GM12874 (cell line): Measurements from ENCODE around the gene SEPSECS.

Experiments
- TF ChIP-seq, protein P1 (sequence below): IDR thresholded peaks from 2 replicates; pipeline ENCODE4 v1.5.1; 2011; ENCODE audit warnings: low read depth, mild to moderate bottlenecking, control low read depth, low read length, moderate library complexity; ENCODE audit not compliant: insufficient read depth

The SEPSECS gene

DNA sequence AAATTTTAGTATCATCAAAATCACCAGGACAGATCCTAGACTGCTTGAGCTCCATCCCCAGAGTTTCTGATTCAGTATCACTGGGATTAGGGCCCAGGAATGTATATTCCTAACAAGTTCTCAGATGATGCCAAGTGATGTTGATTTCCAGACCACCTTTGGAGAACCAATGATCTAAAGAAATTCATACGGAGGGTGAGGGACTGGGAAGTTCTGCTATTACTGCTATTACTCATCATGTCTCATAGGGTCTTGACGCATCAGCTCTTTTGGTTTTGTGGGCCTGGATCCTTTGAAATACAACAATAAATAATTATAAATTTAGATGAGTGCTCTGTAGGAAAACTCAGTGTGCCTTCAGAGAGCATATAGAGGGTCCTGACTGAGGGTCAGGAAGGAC lies 69.7 kb downstream of the SEPSECS start:
- TF ChIP-seq, protein P1, sequence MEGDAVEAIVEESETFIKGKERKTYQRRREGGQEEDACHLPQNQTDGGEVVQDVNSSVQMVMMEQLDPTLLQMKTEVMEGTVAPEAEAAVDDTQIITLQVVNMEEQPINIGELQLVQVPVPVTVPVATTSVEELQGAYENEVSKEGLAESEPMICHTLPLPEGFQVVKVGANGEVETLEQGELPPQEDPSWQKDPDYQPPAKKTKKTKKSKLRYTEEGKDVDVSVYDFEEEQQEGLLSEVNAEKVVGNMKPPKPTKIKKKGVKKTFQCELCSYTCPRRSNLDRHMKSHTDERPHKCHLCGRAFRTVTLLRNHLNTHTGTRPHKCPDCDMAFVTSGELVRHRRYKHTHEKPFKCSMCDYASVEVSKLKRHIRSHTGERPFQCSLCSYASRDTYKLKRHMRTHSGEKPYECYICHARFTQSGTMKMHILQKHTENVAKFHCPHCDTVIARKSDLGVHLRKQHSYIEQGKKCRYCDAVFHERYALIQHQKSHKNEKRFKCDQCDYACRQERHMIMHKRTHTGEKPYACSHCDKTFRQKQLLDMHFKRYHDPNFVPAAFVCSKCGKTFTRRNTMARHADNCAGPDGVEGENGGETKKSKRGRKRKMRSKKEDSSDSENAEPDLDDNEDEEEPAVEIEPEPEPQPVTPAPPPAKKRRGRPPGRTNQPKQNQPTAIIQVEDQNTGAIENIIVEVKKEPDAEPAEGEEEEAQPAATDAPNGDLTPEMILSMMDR = no peak

DNA sequence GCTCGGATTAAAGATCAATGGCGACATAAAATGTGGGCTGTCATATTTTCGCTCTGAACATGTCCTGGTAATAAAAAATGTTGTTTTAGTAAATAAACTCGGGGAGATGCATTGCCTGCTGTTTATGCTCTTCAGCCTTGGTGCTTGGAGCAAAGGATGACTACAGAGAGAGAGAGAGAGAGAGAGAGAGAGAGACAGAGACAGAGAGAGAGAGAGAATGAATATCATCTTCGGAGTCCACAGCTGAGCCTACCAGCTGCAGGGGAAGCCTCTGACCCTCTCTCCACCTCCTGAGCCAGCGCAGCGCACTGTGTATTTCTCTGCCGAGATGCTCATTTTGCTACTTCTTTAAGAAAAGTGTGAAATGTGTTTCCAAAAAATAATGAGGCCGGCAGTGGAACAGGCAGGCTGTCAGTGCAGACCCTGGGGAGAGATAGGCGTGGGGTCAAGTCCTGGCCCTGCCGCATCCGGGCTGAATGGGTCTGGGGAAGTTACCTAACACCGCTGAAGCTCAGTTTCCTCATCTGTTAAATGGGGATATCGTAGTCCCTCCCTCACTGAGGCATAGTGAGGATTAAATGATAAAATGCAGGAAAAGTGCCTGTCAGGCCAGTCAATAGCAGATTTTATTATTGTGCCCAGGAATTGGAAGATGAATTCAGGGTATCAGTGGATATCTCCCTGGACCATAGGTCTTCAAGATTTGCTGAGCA lies 71.0 kb downstream of the SEPSECS start:
- TF ChIP-seq, protein P1 = no peak

DNA sequence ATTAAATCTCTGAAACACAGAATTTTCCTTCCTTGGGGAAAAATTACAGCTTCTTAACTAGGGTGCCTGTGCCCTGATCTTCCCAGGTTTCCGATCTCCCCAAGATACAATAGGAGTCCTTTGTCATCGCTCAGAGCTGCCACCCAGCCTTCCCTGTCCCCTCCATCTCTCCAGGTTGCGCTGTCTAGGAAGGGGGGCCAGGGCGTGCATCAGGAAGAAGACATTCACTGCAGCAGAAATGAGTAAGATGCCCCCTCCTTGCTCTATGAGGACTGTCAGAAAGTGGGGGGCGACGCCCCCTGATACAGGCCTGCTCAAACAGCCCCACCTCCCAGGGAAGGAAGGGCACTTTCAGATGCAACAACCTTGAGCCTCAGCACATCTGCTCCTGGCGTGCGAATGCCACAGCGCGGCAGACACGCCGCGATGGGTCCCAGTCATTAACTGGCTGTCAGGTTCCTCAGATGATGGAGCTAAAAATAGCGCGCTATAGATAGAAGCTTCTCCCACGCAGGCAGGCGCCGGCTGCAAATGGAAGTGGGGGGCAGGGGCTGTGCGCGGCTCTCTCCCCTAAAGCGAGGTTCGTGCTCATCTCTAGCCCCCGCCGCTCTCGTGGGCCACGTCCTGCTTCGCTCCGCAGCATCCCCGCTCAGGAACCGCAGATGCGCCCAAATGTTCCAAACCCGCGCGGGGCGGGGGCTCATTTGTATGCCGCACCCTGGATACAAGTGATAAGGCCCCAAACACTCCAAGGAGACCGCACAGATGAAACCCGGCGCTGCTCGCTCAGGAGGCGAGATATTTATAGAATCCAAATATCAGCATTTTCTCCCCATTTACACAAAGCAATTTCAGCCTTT lies 71.9 kb downstream of the SEPSECS start:
- TF ChIP-seq, protein P1 = no peak

DNA sequence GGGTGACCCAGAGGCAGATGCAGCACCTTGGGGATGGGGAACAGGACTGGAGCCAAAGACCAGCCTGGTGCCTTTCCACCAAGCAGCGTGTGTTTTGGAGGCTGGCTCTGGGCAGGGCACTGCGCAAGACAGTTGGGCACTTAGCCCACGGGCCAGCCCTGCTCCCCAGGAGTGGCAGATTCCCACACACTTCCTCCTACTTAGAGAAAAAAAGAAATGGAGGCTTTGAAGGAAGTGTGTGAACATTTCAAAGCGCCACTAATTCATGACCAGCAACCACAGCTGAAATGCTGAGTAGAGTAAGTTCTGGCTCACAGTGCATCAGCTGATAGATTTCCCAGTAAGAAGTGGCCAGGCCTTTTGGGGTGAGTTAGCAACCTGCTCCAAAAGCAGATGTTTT lies 74.6 kb downstream of the SEPSECS start:
- TF ChIP-seq, protein P1 = no peak

DNA sequence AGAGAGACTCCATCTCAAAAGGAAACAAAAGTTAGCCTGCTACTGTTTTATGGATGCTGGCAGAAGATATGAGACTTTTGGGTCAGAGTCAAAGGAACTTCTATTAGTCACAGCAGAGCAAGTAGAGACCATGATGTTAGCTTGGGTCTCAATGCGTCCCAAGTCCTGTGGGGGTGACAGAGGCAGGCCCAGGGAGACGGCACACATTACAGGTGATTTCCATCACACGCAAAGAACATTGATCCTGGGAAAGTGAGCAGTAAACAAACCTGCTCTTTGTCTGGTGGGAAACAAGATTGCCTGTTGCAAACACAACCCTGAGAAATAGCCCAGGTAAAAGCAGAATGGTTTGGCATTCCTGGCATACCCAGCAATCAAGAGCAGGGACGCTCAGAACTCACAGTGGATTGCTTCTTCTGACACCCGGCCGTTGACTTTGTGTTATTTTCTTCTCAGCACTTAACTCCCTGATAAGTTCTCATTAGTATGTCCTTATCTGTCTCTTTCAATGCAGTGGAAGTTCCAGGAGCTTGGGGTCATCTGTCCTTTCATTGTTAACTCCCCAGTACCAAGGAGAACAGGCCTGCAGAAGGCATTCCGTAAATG lies 78.3 kb downstream of the SEPSECS start:
- TF ChIP-seq, protein P1 = no peak

DNA sequence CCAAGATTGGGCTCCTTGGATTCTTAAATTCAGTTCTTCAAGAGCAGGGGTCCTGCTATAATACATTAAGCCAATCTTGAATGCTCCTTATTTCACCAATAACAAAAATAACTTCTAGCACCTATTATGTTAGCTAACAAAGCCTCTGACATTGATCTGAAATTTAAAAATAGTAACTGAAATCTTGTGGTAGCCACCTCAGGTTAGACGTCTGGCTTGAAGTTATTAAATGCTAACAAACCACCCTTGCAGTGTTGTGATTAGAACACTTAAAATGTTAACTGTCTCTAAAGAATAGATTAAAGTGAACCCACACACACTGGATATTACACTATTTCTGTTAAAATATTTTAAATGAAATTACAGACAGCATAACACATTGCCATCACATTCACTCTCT lies 79.7 kb downstream of the SEPSECS start:
- TF ChIP-seq, protein P1 = no peak

DNA sequence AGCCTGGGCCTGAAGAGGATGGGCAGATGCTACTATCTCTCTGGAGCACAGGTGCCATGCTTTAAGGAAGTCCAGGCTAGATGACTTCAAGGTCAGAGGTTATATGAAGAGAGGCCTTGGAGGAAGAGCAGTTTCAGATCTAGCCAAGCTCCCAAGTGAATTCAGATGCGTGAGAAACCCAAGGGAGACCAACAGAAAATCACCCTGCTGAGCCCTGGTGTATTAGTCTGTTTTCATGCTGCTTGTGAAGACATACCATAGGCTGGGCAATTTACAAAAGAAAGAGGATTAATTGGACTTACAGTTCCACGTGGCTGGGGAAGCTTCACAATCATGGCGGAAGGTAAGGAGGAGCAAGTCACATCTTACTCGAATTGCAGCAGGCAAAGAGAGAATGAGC lies 81.7 kb downstream of the SEPSECS start:
- TF ChIP-seq, protein P1 = no peak
